Measurements from ENCODE around the gene LRIG3.
"Not testable (repeated sequence)": the region's sequence is repeated elsewhere in the genome, so short reads cannot be mapped to it uniquely, and the experiment has no call there.

LRIG3 gene

GRCh38 chr12:58930770-58931324 lies 10.5 kb upstream of the LRIG3 start:
- no peak for DNase-seq (ENCODE audit: low read depth)

GRCh38 chr12:58927120-58927519 lies 6.8 kb upstream of the LRIG3 start:
- no peak for DNase-seq (ENCODE audit: low read depth)

- no peak for DNase-seq (ENCODE audit: low read depth)
Measured at GRCh38 chr12:58926586-58926985, 6.3 kb upstream of the LRIG3 start.

- DNase-seq (ENCODE audit: low read depth), result no peak
Measured at GRCh38 chr12:58925751-58926150, 5.4 kb upstream of the LRIG3 start.

GRCh38 chr12:58925111-58925611 lies 4.9 kb upstream of the LRIG3 start:
- DNase-seq (ENCODE audit: low read depth), result no peak

- no peak for DNase-seq (ENCODE audit: low read depth)
Measured at GRCh38 chr12:58924652-58925051, 4.3 kb upstream of the LRIG3 start.

GRCh38 chr12:58923781-58924180 lies 3.5 kb upstream of the LRIG3 start:
- no peak for DNase-seq (ENCODE audit: low read depth)

GRCh38 chr12:58922849-58923248 lies 2.5 kb upstream of the LRIG3 start:
- no peak for DNase-seq (ENCODE audit: low read depth)

GRCh38 chr12:58920961-58921861 lies 907 bp upstream of the LRIG3 start:
- no peak for DNase-seq (ENCODE audit: low read depth)

- DNase-seq (ENCODE audit: low read depth), result no peak
Measured at GRCh38 chr12:58919231-58920101, 838 bp downstream of the LRIG3 start.

GRCh38 chr12:58918469-58918844 lies 1.8 kb downstream of the LRIG3 start:
- DNase-seq (ENCODE audit: low read depth), result no peak

GRCh38 chr12:58917699-58918468 lies 2.4 kb downstream of the LRIG3 start:
- no peak for DNase-seq (ENCODE audit: low read depth)

- DNase-seq (ENCODE audit: low read depth), result no peak
Measured at GRCh38 chr12:58916921-58917511, 3.3 kb downstream of the LRIG3 start.

- no peak for DNase-seq (ENCODE audit: low read depth)
Measured at GRCh38 chr12:58916161-58916621, 4.1 kb downstream of the LRIG3 start.

GRCh38 chr12:58915634-58916033 lies 4.7 kb downstream of the LRIG3 start:
- no peak for DNase-seq (ENCODE audit: low read depth)

- DNase-seq (ENCODE audit: low read depth), result no peak
Measured at GRCh38 chr12:58915037-58915436, 5.3 kb downstream of the LRIG3 start.

GRCh38 chr12:58914457-58914856 lies 5.8 kb downstream of the LRIG3 start:
- DNase-seq (ENCODE audit: low read depth), result no peak

GRCh38 chr12:58907391-58907790 lies 12.9 kb downstream of the LRIG3 start:
- DNase-seq (ENCODE audit: low read depth), result no peak

- no peak for DNase-seq (ENCODE audit: low read depth)
Measured at GRCh38 chr12:58906917-58907316, 13.4 kb downstream of the LRIG3 start.

- no peak for DNase-seq (ENCODE audit: low read depth)
Measured at GRCh38 chr12:58905422-58905821, 14.9 kb downstream of the LRIG3 start.

GRCh38 chr12:58902726-58903125 lies 17.6 kb downstream of the LRIG3 start:
- not testable (repeated sequence) for DNase-seq (ENCODE audit: low read depth)
